SJSA1 (cell line): ENCODE data around the gene ATP6V0E2. TPM values are rescaled to one million over a fixed set of nuclear protein-coding genes. Genes with fewer than 3 reads are reported as not detected.
"Not testable (repeated sequence)": the region's sequence is repeated elsewhere in the genome, so short reads cannot be mapped to it uniquely, and the experiment has no call there.

ENCODE experiments used
- DNase-seq, 2 experiments: peaks; one replicate each; pipeline ENCODE4 v3.0.0-alpha.2; 2015 to 2020; ENCODE audit warnings: low spot score in 2 of 2, low read depth in 1 of 2
- H3K27ac ChIP-seq: fragments of 250-450 bp; sonication (Bioruptor Pico); 2 replicates; pipeline ENCODE4 v1.5.1; 2020; ENCODE audit warnings: mild to moderate bottlenecking, moderate library complexity
- H3K27me3 ChIP-seq: fragments of 250-450 bp; sonication (Bioruptor Pico); replicated peaks from 2 replicates; pipeline ENCODE4 v1.5.1; 2020; ENCODE audit warnings: mild to moderate bottlenecking, moderate library complexity
- H3K36me3 ChIP-seq: fragments of 250-450 bp; sonication (Bioruptor Pico); 2 replicates; pipeline ENCODE4 v1.5.1; 2020; ENCODE audit warnings: mild to moderate bottlenecking
- H3K4me1 ChIP-seq: fragments of 250-450 bp; sonication (Bioruptor Pico); replicated peaks from 2 replicates; pipeline ENCODE4 v1.6.1; 2021; ENCODE audit warnings: mild to moderate bottlenecking
- H3K4me3 ChIP-seq: fragments of 250-450 bp; sonication (Bioruptor Pico); 2 replicates; pipeline ENCODE4 v1.5.1; 2020; ENCODE audit warnings: mild to moderate bottlenecking
- H3K9me3 ChIP-seq: fragments of 250-450 bp; sonication (Bioruptor Pico); replicated peaks from 2 replicates; pipeline ENCODE4 v1.5.1; 2020; ENCODE audit warnings: mild to moderate bottlenecking
- total RNA-seq: library from RNA; depleted of rRNA; stranded (reverse); fragments of >200 nt; shearing (Covaris generic); gene quantifications from 2 replicates; pipeline ENCODE4 v1.2.3, GENCODE V29; 2014; rRNA removed

ATP6V0E2 gene
- total RNA-seq: 2.1 and 3.9 TPM in 2 replicates

GRCh38 chr7:149873074-149873969, at the start of gene ATP6V0E2:
Gene ATP6V0E2, plus strand, starts transcription at chr7:149873969. Its CDS starts 97 bp downstream, at chr7:149874066.
- Histone ChIP-seq H3K36me3 (no peaks in the 10 kb centered on the region), H3K4me1 (peaks cover 17% of the 10 kb centered on the region), H3K9me3 (no peaks in the 10 kb centered on the region), H3K4me3 (peak within 1 kb of the TSS; percentile 56), H3K27ac (no peak within 1 kb of the TSS), H3K27me3 (no peaks in the 10 kb centered on the region)
- peak; percentile 68 to 92 for DNase-seq

DNA sequence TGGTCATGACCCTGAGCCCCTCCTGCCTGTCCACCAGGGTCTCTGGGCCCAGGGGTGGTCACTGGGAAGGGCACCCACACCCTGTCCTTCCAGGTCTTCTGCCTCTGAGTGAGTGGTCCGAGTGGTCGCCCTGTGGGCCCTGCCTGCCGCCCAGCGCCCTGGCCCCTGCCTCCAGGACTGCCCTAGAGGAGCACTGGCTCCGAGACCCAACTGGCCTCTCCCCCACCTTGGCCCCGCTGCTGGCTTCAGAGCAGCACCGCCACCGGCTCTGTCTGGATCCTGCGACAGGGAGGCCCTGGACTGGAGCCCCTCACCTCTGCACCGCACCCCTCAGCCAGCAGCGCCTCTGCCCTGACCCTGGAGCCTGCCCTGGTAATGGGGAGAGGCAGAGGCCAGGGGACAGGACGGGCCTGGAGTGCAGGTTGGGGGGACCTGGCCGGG, 49.4 kb upstream of the ATP6V0E2 start:
- DNase-seq: no peak
- Histone ChIP-seq H3K4me3 (no peak overlapping the region), H3K36me3 (no peaks in the 10 kb centered on the region), H3K9me3 (no peaks in the 10 kb centered on the region), H3K4me1 (no peaks in the 10 kb centered on the region), H3K27me3 (peaks cover 14% of the 10 kb centered on the region), H3K27ac (no peak overlapping the region)

- Histone ChIP-seq H3K4me1 (no peaks in the 10 kb centered on the region), H3K4me3 (no peak overlapping the region), H3K27ac (no peak overlapping the region), H3K27me3 (peaks cover 14% of the 10 kb centered on the region), H3K36me3 (no peaks in the 10 kb centered on the region), H3K9me3 (no peaks in the 10 kb centered on the region)
- DNase-seq: no peak
These were observed 48.8 kb upstream of the ATP6V0E2 start for GRCh38 chr7:149824748-149825566.

DNA sequence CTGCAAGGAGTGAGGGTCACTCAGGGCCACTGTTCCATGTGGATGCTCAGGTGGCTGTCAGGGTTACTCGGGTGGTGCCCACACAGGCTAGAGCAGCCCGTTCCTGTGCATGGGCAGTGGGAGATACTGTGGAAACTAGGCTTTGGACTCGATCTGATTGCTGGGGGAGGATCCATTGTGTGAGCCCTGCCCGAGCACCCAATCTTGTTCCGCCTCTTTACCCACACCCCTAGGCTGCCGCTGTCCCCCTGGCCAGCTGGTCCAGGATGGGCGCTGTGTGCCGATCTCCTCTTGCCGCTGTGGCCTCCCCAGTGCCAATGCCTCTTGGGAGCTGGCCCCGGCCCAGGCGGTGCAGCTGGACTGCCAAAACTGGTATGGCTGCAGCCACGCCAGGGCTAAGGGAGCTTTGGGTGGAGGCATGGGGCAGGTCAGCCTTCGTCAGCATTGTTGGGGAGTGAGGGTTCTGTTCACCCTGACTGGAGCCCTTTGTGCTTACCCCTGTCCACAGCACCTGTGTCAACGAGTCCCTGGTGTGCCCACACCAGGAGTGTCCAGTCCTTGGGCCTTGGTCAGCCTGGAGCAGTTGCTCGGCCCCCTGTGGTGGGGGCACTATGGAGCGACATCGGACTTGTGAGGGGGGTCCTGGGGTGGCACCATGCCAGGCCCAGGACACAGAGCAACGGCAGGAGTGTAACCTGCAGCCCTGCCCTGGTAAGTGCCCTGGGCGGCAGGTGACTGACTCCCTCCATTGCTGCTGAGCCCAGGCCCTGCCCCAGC, 48.0 kb upstream of the ATP6V0E2 start:
- H3K4me1 ChIP-seq: no peaks in the 10 kb centered on the region
- H3K4me3 ChIP-seq: no peak overlapping the region
- no peaks in the 10 kb centered on the region for H3K36me3 ChIP-seq
- peaks cover 6% of the 10 kb centered on the region for H3K27me3 ChIP-seq
- H3K9me3 ChIP-seq: no peaks in the 10 kb centered on the region
- DNase-seq: no peak
- H3K27ac ChIP-seq: no peak overlapping the region

DNA sequence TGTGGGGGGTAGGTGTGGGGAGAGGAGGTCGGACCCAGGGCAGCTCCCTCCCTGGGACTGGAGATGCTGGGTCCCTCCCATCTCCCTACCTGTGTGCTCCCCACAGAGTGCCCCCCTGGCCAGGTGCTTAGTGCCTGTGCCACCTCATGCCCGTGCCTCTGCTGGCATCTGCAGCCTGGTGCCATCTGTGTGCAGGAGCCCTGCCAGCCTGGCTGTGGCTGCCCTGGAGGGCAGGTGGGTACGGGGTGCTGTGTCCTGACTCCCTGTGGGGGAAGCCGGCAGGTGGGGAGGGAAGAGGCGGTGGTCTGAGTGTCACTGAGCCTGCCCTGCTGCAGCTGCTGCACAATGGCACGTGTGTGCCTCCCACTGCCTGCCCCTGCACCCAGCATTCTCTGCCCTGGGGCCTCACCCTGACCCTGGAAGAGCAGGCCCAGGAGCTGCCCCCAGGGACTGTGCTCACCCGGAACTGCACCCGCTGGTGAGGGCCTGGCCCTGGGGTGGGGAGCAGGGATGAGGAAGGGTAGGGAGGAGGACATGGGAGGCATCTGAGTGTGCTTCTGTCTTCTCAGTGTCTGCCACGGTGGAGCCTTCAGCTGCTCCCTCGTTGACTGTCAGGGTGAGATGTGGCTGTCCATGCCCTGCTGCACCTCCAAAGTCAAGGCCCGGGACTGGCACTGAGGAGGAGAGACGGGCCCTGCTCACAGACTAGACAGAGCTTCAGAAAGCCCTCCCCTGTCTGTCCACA, 47.3 kb upstream of the ATP6V0E2 start:
- no peaks in the 10 kb centered on the region for H3K4me1 ChIP-seq
- H3K9me3 ChIP-seq: no peaks in the 10 kb centered on the region
- H3K4me3 ChIP-seq: no peak overlapping the region
- no peak overlapping the region for H3K27ac ChIP-seq
- peaks cover 5% of the 10 kb centered on the region; the same call in 1 of the 2 replicates for H3K27me3 ChIP-seq
- no peak for DNase-seq
- H3K36me3 ChIP-seq: no peaks in the 10 kb centered on the region

DNA sequence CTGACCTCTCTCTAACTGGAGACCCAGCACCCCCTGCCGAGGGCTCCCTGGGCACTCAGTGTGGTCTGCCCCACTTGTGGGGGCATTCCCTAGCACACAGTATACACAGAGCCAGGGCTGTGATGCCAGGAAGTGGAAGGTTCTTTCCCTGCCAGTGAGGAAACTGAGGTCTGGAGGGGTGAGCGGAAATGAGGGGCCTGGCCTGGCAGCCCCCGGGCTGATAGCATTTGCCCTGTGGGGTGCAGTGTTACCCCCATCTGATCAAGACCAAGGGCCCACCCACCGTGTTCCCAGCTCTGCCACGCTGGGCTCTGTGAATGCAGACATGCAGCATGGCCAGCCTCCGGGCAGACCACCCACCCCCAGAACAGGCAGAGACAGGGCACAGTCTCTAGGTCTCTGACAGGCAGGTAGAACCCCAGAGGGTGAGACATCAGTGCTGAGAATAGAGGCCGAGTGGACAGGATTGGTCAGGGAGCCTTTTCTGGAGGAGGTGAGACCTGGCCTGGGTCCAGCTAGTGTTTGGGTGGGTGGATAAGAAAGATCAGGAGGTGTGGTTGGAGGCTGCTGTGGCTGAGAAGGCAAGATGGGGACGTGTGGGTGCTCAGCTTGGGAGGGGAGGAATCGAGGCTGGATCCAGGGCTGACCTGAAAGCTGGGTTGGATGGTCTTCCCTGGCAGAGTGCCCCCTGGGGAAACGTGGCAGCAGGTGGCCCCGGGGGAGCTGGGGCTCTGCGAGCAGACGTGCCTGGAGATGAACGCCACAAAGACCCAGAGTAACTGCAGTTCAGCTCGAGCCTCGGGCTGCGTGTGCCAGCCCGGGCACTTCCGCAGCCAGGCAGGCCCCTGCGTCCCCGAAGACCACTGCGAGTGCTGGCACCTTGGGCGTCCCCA, 46.4 kb upstream of the ATP6V0E2 start:
- H3K36me3 ChIP-seq: no peaks in the 10 kb centered on the region
- H3K4me1 ChIP-seq: no peaks in the 10 kb centered on the region
- peaks cover 6% of the 10 kb centered on the region; the same call in 1 of the 2 replicates for H3K27me3 ChIP-seq
- DNase-seq: no peak
- H3K4me3 ChIP-seq: no peak overlapping the region
- no peaks in the 10 kb centered on the region for H3K9me3 ChIP-seq
- no peak overlapping the region for H3K27ac ChIP-seq

DNA sequence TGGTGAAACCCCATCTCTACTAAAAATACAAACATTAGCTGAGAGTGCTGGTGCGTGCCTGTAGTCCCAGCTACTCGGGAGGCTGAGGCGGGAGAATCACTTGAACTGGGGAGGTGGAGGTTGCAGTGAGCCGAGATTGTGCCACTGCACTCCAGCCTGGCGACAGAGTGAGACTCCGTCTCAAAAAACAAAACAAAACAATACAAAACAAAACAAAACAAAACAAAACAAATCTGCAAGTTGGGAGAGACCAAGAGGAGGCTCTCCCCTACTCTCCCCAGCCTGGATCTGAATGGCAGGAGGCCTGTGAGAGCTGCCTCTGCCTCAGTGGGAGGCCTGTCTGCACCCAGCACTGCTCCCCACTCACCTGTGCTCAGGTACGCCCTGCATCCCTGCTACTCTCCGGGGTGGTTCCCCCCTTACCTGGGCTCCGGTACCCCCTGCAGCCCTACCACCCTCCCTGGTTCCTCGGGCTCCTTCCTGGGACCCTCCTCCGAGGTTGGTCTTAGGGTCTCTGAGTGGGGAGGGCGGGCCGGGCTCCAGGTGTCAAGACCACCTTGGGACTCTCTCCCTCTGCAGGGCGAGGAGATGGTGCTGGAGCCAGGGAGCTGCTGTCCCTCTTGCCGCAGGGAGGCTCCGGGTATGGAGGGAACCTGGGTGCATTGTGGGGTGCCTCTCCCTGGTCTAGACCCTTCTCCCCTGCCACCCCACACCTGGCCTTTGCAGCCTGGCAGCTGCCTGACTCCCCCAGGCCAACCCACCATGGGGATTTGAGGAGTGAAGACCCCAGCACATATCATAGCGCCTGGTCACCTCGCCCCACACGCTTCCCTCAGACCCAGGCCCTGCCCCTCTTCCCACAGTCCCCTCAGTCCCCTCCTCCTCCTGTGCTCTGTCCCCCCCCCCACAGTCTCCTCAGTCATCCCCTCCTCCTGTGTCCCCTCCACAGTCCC, 45.1 kb upstream of the ATP6V0E2 start:
- Histone ChIP-seq H3K4me1 (no peaks in the 10 kb centered on the region), H3K27me3 (peaks cover 7% of the 10 kb centered on the region; the same call in 1 of the 2 replicates), H3K9me3 (no peaks in the 10 kb centered on the region), H3K4me3 (no peak overlapping the region), H3K36me3 (no peaks in the 10 kb centered on the region), H3K27ac (no peak overlapping the region)
- DNase-seq: no peak

DNA sequence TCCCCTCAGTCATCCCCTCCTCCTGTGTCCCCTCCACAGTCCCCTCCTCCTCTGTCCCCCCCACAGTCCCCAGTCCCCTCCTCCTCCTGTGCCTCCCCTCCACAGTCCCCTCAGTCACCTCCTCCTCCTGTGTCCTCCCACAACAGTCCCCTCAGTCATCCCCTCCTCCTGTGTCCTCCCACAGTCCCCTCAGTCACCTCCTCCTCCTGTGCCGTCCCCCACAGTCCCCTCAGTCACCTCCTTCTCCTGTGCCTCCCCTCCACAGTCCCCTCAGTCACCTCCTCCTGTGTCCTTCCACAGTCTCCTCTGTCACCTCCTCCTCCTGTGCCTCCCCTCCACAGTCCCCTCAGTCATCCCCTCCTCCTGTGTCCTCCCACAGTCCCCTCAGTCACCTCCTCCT, 43.2 kb upstream of the ATP6V0E2 start:
- not testable (repeated sequence) for H3K4me1 ChIP-seq, H3K27me3 ChIP-seq, H3K36me3 ChIP-seq, DNase-seq, H3K9me3 ChIP-seq, H3K27ac ChIP-seq, H3K4me3 ChIP-seq

GRCh38 chr7:149830997-149831740, 42.6 kb upstream of the ATP6V0E2 start:
- H3K36me3 ChIP-seq: no peaks in the 10 kb centered on the region
- no peak for DNase-seq
- no peak overlapping the region for H3K27ac ChIP-seq
- H3K4me3 ChIP-seq: no peak overlapping the region
- no peaks in the 10 kb centered on the region for H3K9me3 ChIP-seq
- H3K4me1 ChIP-seq: no peaks in the 10 kb centered on the region
- H3K27me3 ChIP-seq: peaks cover 4% of the 10 kb centered on the region; the same call in 1 of the 2 replicates

GRCh38 chr7:149831741-149832219, 42.0 kb upstream of the ATP6V0E2 start:
- no peak for DNase-seq
- Histone ChIP-seq H3K4me1 (no peaks in the 10 kb centered on the region), H3K27ac (no peak overlapping the region), H3K36me3 (no peaks in the 10 kb centered on the region), H3K27me3 (peaks cover 4% of the 10 kb centered on the region; the same call in 1 of the 2 replicates), H3K4me3 (no peak overlapping the region), H3K9me3 (no peaks in the 10 kb centered on the region)
